Fibroblast of the aortic adventitia (primary cell): Measurements from ENCODE around the gene HSPA1B. TPM values are rescaled to one million over a fixed set of nuclear protein-coding genes. Genes with fewer than 3 reads are reported as not detected.

Source experiments
- DNase-seq: peaks from one replicate; pipeline ENCODE4 v3.0.0-alpha.2; 2010; ENCODE audit warnings: low read depth
- H3K4me3 ChIP-seq: 2 replicates; pipeline ENCODE4 v1.5.1; 2011; ENCODE audit warnings: low read depth, mild to moderate bottlenecking, control low read depth, low read length, moderate library complexity
- small RNA-seq: library from RNA; depleted of rRNA; stranded (forward); fragments of <200 nt; gene quantifications from one replicate; pipeline ENCODE3, GENCODE V24; 2012
- total RNA-seq: library from RNA; depleted of rRNA; stranded (reverse); fragments of >200 nt; gene quantifications from 2 replicates; pipeline ENCODE4 v1.2.3, GENCODE V29; 2012; ENCODE audit warnings: low replicate concordance
- TF ChIP-seq, protein P1 (sequence below): IDR thresholded peaks from 2 replicates; pipeline ENCODE4 v1.5.1; 2011; ENCODE audit warnings: mild to moderate bottlenecking, low read length, control low read depth, inconsistent platforms; ENCODE audit not compliant: insufficient read depth

The HSPA1B gene
- total RNA-seq, 1 donor = 112 TPM

DNA sequence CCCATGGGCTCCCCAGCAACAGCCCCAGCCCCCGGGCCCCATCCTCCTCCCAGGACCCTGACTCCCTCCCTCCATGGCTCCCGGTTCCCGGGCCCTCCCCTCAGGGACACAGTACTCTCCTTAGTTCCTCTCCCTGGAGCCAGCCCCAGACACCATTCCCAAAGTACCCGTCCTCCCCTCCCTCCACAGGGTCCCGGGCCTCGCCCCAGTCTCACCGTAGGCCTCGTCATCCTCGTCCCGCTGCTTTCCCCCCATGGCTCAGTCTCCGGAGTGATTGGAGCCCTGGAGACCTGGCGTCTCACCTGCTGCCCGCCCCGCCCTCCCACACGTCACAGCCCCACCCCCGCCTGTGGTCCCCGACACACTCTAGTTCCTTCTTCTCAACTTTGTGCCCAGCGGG, 51.2 kb downstream of the HSPA1B start, which contains the start of gene SLC44A4:
Gene SLC44A4, minus strand, starts transcription at position 272 of the 400 bp plus-strand sequence. Its CDS starts 17 bp downstream, at position 255.
- TF ChIP-seq, protein P1, sequence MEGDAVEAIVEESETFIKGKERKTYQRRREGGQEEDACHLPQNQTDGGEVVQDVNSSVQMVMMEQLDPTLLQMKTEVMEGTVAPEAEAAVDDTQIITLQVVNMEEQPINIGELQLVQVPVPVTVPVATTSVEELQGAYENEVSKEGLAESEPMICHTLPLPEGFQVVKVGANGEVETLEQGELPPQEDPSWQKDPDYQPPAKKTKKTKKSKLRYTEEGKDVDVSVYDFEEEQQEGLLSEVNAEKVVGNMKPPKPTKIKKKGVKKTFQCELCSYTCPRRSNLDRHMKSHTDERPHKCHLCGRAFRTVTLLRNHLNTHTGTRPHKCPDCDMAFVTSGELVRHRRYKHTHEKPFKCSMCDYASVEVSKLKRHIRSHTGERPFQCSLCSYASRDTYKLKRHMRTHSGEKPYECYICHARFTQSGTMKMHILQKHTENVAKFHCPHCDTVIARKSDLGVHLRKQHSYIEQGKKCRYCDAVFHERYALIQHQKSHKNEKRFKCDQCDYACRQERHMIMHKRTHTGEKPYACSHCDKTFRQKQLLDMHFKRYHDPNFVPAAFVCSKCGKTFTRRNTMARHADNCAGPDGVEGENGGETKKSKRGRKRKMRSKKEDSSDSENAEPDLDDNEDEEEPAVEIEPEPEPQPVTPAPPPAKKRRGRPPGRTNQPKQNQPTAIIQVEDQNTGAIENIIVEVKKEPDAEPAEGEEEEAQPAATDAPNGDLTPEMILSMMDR = no peak
- DNase-seq = no peak
- no peak within 1 kb of the TSS for H3K4me3 ChIP-seq

DNA sequence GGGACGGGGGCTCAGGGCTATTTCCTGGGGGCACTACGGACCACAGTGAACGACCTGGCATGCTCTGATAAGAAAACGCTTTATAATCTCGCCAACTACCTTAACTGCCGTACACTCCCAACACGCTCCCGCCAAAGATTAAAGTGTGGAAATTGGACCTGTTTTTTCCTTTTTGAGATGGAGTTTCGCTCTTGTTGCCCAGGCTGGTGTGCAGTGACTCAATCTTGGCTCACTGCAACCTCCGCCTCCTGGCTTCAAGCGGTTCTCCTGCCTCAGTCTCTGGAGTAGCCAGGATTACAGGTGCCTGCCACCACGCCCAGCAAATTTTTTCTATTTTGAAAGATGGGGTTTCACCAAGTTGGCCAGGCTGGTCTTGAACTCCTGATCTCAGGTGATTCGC, 51.6 kb downstream of the HSPA1B start:
- no peak for DNase-seq
- H3K4me3 ChIP-seq = no peak overlapping the region
- TF ChIP-seq, protein P1 = no peak

Small RNA genes lying within 50 kb of the gene (small RNA-seq; reads per million reads assigned to genes)
- gene RF00019 (not detected), gene SNORD48 (23.7 reads per million, percentile 96 among the genes with 10 or more reads in this experiment), gene SNORD52 (not detected)

Other genes with a start within 250 kb of the HSPA1B start
- gene LTB, start 245.3 kb upstream of the HSPA1B start, total RNA-seq = not detected in 2 replicates
- not detected in 2 replicates for gene LST1, start 241.5 kb upstream of the HSPA1B start, total RNA-seq
- gene NCR3, start 234.7 kb upstream of the HSPA1B start, total RNA-seq = not detected in 2 replicates
- gene AIF1, start 212.5 kb upstream of the HSPA1B start, total RNA-seq = not detected in 2 replicates
- 24.0 and 68.0 TPM in 2 replicates for gene PRRC2A, start 207.0 kb upstream of the HSPA1B start, total RNA-seq
- 109 and 161 TPM in 2 replicates for gene BAG6, start 175.1 kb upstream of the HSPA1B start, total RNA-seq
- 2.0 TPM in 1 of 2 replicates, not detected in the other for gene APOM, start 171.8 kb upstream of the HSPA1B start, total RNA-seq
- 18.4 and 26.3 TPM in 2 replicates for gene C6orf47, start 167.0 kb upstream of the HSPA1B start, total RNA-seq
- gene GPANK1, start 162.7 kb upstream of the HSPA1B start, total RNA-seq = 19.9 and 69.8 TPM in 2 replicates
- 134 and 214 TPM in 2 replicates for gene CSNK2B, start 161.7 kb upstream of the HSPA1B start, total RNA-seq
- 2.8 and 4.5 TPM in 2 replicates for gene LY6G5B, start 157.8 kb upstream of the HSPA1B start, total RNA-seq
- 1.1 TPM in 1 of 2 replicates, not detected in the other for gene LY6G5C, start 146.7 kb upstream of the HSPA1B start, total RNA-seq
- gene ABHD16A, start 124.4 kb upstream of the HSPA1B start, total RNA-seq = 23.5 and 27.1 TPM in 2 replicates
- not detected in 2 replicates for gene LY6G6F, start 120.9 kb upstream of the HSPA1B start, total RNA-seq
- gene LY6G6D, start 112.4 kb upstream of the HSPA1B start, total RNA-seq = not detected in 2 replicates
- not detected in 2 replicates for gene LY6G6C, start 106.0 kb upstream of the HSPA1B start, total RNA-seq
- not detected in 2 replicates for gene MPIG6B, start 104.4 kb upstream of the HSPA1B start, total RNA-seq
- gene DDAH2, start 98.4 kb upstream of the HSPA1B start, total RNA-seq = 70.5 and 223 TPM in 2 replicates
- 174 and 576 TPM in 2 replicates for gene CLIC1, start 91.2 kb upstream of the HSPA1B start, total RNA-seq
- 3.1 and 23.0 TPM in 2 replicates for gene MSH5, start 87.7 kb upstream of the HSPA1B start, total RNA-seq
- gene SAPCD1, start 65.1 kb upstream of the HSPA1B start, total RNA-seq = 0.90 and 6.2 TPM in 2 replicates
- 0.36 and 0.90 TPM in 2 replicates for gene VWA7, start 50.4 kb upstream of the HSPA1B start, total RNA-seq
- gene VARS1, start 32.0 kb upstream of the HSPA1B start, total RNA-seq = 19.6 and 68.8 TPM in 2 replicates
- 49.5 and 88.3 TPM in 2 replicates for gene LSM2, start 20.8 kb upstream of the HSPA1B start, total RNA-seq
- 1.4 and 2.4 TPM in 2 replicates for gene HSPA1L, start 12.5 kb upstream of the HSPA1B start, total RNA-seq
- gene HSPA1A, start 12.2 kb upstream of the HSPA1B start, total RNA-seq = 52.8 and 76.9 TPM in 2 replicates
- 35.8 and 48.2 TPM in 2 replicates for gene NEU1, start 35.1 kb downstream of the HSPA1B start, total RNA-seq
- 0.27 TPM in 1 of 2 replicates, not detected in the other for gene SLC44A4, start 51.3 kb downstream of the HSPA1B start, total RNA-seq
- 37.9 and 62.0 TPM in 2 replicates for gene EHMT2, start 70.0 kb downstream of the HSPA1B start, total RNA-seq
- 3.3 and 3.8 TPM in 2 replicates for gene ZBTB12, start 74.3 kb downstream of the HSPA1B start, total RNA-seq
- gene C2, start 100.0 kb downstream of the HSPA1B start, total RNA-seq = 4.4 and 48.2 TPM in 2 replicates
- gene CFB, start 118.4 kb downstream of the HSPA1B start, total RNA-seq = 32.9 and 39.1 TPM in 2 replicates
- 36.6 and 109 TPM in 2 replicates for gene NELFE, start 131.2 kb downstream of the HSPA1B start, total RNA-seq
- gene SKIC2, start 131.4 kb downstream of the HSPA1B start, total RNA-seq = 30.7 and 42.8 TPM in 2 replicates
- 15.9 and 28.8 TPM in 2 replicates for gene DXO, start 144.4 kb downstream of the HSPA1B start, total RNA-seq
- gene C4A, start 154.3 kb downstream of the HSPA1B start, total RNA-seq = 5.2 and 33.5 TPM in 2 replicates
- 4.1 and 19.4 TPM in 2 replicates for gene C4B, start 187.1 kb downstream of the HSPA1B start, total RNA-seq
- gene CYP21A2, start 210.7 kb downstream of the HSPA1B start, total RNA-seq = 0.09 and 1.3 TPM in 2 replicates